ENCODE results near the gene DCAKD.

The DCAKD gene

GRCh38 chr17:45092911-45093430 is 41.5 kb upstream of the DCAKD start:
- no peak for TF ChIP-seq CTCF (conservative IDR thresholded peaks at IDR 0.05)
- no peak for TF ChIP-seq ZFX (IDR thresholded peaks at IDR 0.05)
- no peak overlapping the region for H3K27ac ChIP-seq

- TF ChIP-seq CTCF (conservative IDR thresholded peaks at IDR 0.05) (no peak), ZFX (IDR thresholded peaks at IDR 0.05) (no peak)
- H3K27ac ChIP-seq: no peak overlapping the region
These were observed 40.5 kb upstream of the DCAKD start for GRCh38 chr17:45091778-45092425.

GRCh38 chr17:45090711-45091110 is 39.3 kb upstream of the DCAKD start:
- TF ChIP-seq ZFX (IDR thresholded peaks at IDR 0.05): no peak
- no peak for TF ChIP-seq CTCF (conservative IDR thresholded peaks at IDR 0.05)
- H3K27ac ChIP-seq: no peak overlapping the region

GRCh38 chr17:45088741-45089140 is 37.3 kb upstream of the DCAKD start:
- H3K27ac ChIP-seq: no peak overlapping the region
- TF ChIP-seq CTCF (conservative IDR thresholded peaks at IDR 0.05) (no peak), ZFX (IDR thresholded peaks at IDR 0.05) (no peak)

- no peak for TF ChIP-seq CTCF (conservative IDR thresholded peaks at IDR 0.05)
- no peak for TF ChIP-seq ZFX (IDR thresholded peaks at IDR 0.05)
- no peak overlapping the region for H3K27ac ChIP-seq
These were observed 36.5 kb upstream of the DCAKD start for GRCh38 chr17:45087978-45088377.

GRCh38 chr17:45087504-45087975 is 36.1 kb upstream of the DCAKD start:
- TF ChIP-seq CTCF (conservative IDR thresholded peaks at IDR 0.05): no peak
- no peak for TF ChIP-seq ZFX (IDR thresholded peaks at IDR 0.05)
- H3K27ac ChIP-seq: no peak overlapping the region

- TF ChIP-seq ZFX (IDR thresholded peaks at IDR 0.05) (no peak), CTCF (conservative IDR thresholded peaks at IDR 0.05) (no peak)
- no peak overlapping the region for H3K27ac ChIP-seq
These were observed 35.6 kb upstream of the DCAKD start for GRCh38 chr17:45086865-45087503.

Measured in C4-2B (cell line).